Memory B cell (primary cell): ENCODE results near the gene MRPL39.
A peak's percentile ranks its signal among the peaks of the same experiment; 100 is the strongest.

Source experiments
- ATAC-seq: fragments of 150-1000 bp; cut with Tn5 transposase; 2 replicates; pipeline ENCODE4 v1.10.0; 2021; ENCODE audit warnings: low read depth, mild to moderate bottlenecking, moderate library complexity
- DNase-seq, 2 donors: peaks; one replicate each; pipeline ENCODE4 v3.0.0; 2022; ENCODE audit warnings: low spot score in 2 of 2
- H3K27ac Mint-ChIP-seq: one replicate; pipeline ENCODE4 v1.8.0; 2022; ENCODE audit warnings: mild to moderate bottlenecking, moderate library complexity, mixed read lengths
- H3K27me3 Mint-ChIP-seq: one replicate; pipeline ENCODE4 v1.8.0; 2022; ENCODE audit warnings: mixed read lengths
- H3K36me3 Mint-ChIP-seq: one replicate; pipeline ENCODE4 v1.8.0; 2022; ENCODE audit warnings: mild to moderate bottlenecking, mixed read lengths
- H3K4me1 Mint-ChIP-seq: one replicate; pipeline ENCODE4 v1.8.0; 2022; ENCODE audit warnings: mixed read lengths
- H3K4me3 Mint-ChIP-seq: one replicate; pipeline ENCODE4 v1.8.0; 2022; ENCODE audit warnings: mild to moderate bottlenecking, moderate library complexity, mixed read lengths
- H3K9me3 Mint-ChIP-seq: one replicate; pipeline ENCODE4 v1.8.0; 2022; ENCODE audit warnings: mixed read lengths

MRPL39 gene

DNA sequence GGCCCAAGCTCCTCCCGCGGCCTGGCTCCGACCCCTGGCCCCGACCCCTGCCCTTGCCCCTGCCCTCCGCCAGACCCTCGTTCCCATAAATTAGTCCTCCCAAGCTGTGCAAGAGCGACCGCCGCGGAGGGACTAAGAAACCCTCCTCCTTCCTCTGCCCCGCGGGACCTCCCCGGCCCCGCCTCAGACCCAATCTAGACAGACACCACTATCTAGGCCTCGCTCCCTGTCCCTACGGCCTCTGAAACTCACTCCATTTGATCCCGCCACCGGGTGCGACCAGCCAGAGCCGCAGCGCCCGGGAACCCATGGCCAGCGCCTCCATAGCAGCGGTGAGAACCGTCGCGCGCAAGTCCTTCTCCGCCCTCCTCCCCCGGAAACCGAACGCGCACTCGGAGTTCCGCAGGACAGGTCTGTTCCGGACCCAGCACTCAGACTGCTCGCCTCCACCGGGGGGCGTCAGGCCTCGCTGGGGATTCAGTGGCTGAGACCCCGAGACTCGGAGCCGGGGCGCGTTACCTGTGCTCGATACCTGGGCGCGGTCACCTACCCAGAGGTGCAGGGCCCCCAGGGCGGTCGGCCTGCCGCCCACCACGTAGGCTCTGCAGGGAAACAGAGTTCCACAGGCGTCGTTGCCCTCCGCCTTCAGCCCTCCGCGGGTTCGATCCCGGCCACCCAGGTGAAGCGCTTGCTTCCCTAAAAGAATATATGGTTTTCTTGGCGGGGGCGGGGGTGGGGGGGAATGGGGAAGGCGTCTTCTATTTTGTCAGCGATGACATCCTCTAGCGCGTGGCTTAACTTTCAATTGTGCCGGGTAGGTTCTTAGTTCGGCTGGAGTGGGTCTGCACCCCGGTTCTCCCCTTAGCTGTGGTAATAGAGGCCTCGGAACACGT, at the start of gene MRPL39:
Gene MRPL39 (minus strand): TSS at position 331 of the 893 bp plus-strand sequence. CDS start 6 bp downstream, at position 325.
- Mint-ChIP-seq H3K27ac (peak within 1 kb of the TSS; percentile 93), H3K9me3 (no peaks in the 10 kb centered on the region), H3K27me3 (no peaks in the 10 kb centered on the region), H3K36me3 (peaks cover 10% of the 10 kb centered on the region), H3K4me1 (peaks cover 17% of the 10 kb centered on the region), H3K4me3 (peak within 1 kb of the TSS; percentile 93)
- DNase-seq (peak; percentile 82 to 91), ATAC-seq (peak; percentile 85)

- H3K27ac Mint-ChIP-seq = no peak overlapping the region
- no peaks in the 10 kb centered on the region for H3K36me3 Mint-ChIP-seq
- no peak overlapping the region for H3K4me3 Mint-ChIP-seq
- no peak for ATAC-seq
- peaks cover 1% of the 10 kb centered on the region for H3K9me3 Mint-ChIP-seq
- H3K4me1 Mint-ChIP-seq = no peaks in the 10 kb centered on the region
- no peaks in the 10 kb centered on the region for H3K27me3 Mint-ChIP-seq
- no peak for DNase-seq
These were observed 49.1 kb upstream of the MRPL39 start for GRCh38 chr21:25656412-25656811.

DNA sequence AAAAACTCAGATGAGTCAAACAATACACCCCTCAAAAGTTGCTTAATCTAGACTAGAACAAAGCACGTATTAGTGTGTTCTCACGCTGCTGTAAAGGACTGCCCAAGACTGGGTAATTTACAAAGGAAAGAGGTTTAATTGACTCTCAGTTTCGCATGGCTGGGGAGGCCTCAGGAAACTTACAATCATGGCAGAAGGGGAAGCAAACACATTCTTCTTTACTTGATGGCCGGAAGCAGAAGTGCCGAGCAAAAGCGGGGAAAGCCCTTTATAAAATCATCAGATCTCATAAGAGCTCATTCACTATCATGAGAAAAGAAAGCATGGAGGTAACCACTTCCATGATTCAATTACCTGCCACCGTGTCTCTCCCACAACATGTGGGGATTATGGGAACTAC, 41.9 kb upstream of the MRPL39 start:
- no peak for DNase-seq
- H3K36me3 Mint-ChIP-seq = no peaks in the 10 kb centered on the region
- H3K9me3 Mint-ChIP-seq = no peaks in the 10 kb centered on the region
- no peak for ATAC-seq
- H3K4me1 Mint-ChIP-seq = peaks cover 10% of the 10 kb centered on the region
- no peak overlapping the region for H3K4me3 Mint-ChIP-seq
- H3K27me3 Mint-ChIP-seq = no peaks in the 10 kb centered on the region
- no peak overlapping the region for H3K27ac Mint-ChIP-seq

GRCh38 chr21:25647647-25648046, 40.4 kb upstream of the MRPL39 start:
- DNase-seq = no peak
- H3K27me3 Mint-ChIP-seq = no peaks in the 10 kb centered on the region
- H3K36me3 Mint-ChIP-seq = no peaks in the 10 kb centered on the region
- peak; percentile 44 for ATAC-seq
- no peaks in the 10 kb centered on the region for H3K9me3 Mint-ChIP-seq
- peaks cover 10% of the 10 kb centered on the region for H3K4me1 Mint-ChIP-seq
- H3K4me3 Mint-ChIP-seq = no peak overlapping the region
- no peak overlapping the region for H3K27ac Mint-ChIP-seq

- peaks cover 10% of the 10 kb centered on the region for H3K4me1 Mint-ChIP-seq
- ATAC-seq (no peak), DNase-seq (no peak)
- H3K27ac Mint-ChIP-seq = no peak overlapping the region
- no peak overlapping the region for H3K4me3 Mint-ChIP-seq
- no peaks in the 10 kb centered on the region for H3K36me3 Mint-ChIP-seq
- H3K27me3 Mint-ChIP-seq = no peaks in the 10 kb centered on the region
- no peaks in the 10 kb centered on the region for H3K9me3 Mint-ChIP-seq
These were observed 39.2 kb upstream of the MRPL39 start for GRCh38 chr21:25646474-25646873.

DNA sequence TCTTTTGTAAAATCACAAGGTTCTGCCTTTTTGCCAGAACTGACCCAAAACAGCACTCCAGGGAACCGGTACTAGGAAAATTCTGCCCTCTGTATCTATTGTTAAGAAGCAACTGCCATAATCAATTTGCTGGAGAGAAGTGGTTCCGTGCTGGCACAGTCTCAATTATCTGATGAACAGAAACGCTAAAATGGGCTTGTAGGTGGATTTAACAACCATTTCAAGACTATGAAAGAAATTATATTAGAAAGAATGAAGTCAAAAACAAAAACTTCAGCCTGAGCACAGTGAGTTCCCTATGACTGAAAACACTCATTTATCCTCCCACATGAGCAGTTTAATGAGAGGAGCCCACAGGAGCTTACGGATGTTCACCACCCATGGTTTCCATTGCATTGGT, 36.2 kb upstream of the MRPL39 start:
- no peaks in the 10 kb centered on the region for H3K36me3 Mint-ChIP-seq
- DNase-seq (no peak), ATAC-seq (no peak)
- no peaks in the 10 kb centered on the region for H3K27me3 Mint-ChIP-seq
- no peaks in the 10 kb centered on the region for H3K9me3 Mint-ChIP-seq
- H3K4me3 Mint-ChIP-seq = no peak overlapping the region
- no peak overlapping the region for H3K27ac Mint-ChIP-seq
- H3K4me1 Mint-ChIP-seq = peaks cover 19% of the 10 kb centered on the region

- peak overlapping the region; percentile 75 for H3K4me3 Mint-ChIP-seq
- peaks cover 6% of the 10 kb centered on the region for H3K27me3 Mint-ChIP-seq
- H3K27ac Mint-ChIP-seq = peak overlapping the region; percentile 4
- DNase-seq (no peak), ATAC-seq (no peak)
- H3K36me3 Mint-ChIP-seq = no peaks in the 10 kb centered on the region
- no peaks in the 10 kb centered on the region for H3K9me3 Mint-ChIP-seq
- H3K4me1 Mint-ChIP-seq = peaks cover 9% of the 10 kb centered on the region
These were observed 33.6 kb upstream of the MRPL39 start for GRCh38 chr21:25640943-25641292.

GRCh38 chr21:25640202-25640942, 33.1 kb upstream of the MRPL39 start:
- peak; percentile 11 to 14 for DNase-seq
- H3K9me3 Mint-ChIP-seq = no peaks in the 10 kb centered on the region
- peaks cover 6% of the 10 kb centered on the region for H3K27me3 Mint-ChIP-seq
- H3K36me3 Mint-ChIP-seq = no peaks in the 10 kb centered on the region
- H3K4me3 Mint-ChIP-seq = peak overlapping the region; percentile 75
- peaks cover 9% of the 10 kb centered on the region for H3K4me1 Mint-ChIP-seq
- peak; percentile 16 for ATAC-seq
- H3K27ac Mint-ChIP-seq = peak overlapping the region; percentile 4

DNA sequence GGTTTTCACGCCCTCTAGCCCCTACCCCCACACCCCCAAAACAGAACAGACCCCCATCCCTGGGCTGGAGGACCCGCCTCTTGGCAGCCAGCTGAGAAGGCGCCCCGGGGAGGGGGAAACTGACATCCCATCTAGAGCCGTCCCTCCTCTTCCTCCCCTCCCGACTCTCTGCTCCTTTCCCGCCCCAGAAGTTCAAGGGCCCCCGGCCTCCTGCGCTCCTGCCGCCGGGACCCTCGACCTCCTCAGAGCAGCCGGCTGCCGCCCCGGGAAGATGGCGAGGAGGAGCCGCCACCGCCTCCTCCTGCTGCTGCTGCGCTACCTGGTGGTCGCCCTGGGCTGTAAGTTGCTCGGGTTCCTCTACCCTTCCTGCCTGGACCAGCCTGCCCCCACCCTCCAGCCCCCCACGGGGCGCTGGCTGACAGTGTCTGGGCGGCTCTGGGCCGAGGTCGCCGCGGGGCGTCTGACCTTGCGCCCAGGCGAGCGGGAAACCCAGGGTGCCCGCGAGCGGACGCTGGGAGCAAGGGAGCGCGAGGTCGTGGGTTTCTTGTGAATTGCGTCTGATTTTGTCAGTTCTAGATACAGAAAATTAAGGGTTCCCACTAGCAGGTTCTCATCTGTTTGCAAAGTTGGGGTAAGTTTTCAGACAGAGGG, 32.4 kb upstream of the MRPL39 start:
- Mint-ChIP-seq H3K4me1 (peaks cover 9% of the 10 kb centered on the region), H3K36me3 (no peaks in the 10 kb centered on the region), H3K9me3 (no peaks in the 10 kb centered on the region), H3K27ac (peak overlapping the region; percentile 13), H3K4me3 (peak overlapping the region; percentile 75), H3K27me3 (peaks cover 6% of the 10 kb centered on the region)
- DNase-seq (peak; percentile 39 to 42), ATAC-seq (peak; percentile 86)

DNA sequence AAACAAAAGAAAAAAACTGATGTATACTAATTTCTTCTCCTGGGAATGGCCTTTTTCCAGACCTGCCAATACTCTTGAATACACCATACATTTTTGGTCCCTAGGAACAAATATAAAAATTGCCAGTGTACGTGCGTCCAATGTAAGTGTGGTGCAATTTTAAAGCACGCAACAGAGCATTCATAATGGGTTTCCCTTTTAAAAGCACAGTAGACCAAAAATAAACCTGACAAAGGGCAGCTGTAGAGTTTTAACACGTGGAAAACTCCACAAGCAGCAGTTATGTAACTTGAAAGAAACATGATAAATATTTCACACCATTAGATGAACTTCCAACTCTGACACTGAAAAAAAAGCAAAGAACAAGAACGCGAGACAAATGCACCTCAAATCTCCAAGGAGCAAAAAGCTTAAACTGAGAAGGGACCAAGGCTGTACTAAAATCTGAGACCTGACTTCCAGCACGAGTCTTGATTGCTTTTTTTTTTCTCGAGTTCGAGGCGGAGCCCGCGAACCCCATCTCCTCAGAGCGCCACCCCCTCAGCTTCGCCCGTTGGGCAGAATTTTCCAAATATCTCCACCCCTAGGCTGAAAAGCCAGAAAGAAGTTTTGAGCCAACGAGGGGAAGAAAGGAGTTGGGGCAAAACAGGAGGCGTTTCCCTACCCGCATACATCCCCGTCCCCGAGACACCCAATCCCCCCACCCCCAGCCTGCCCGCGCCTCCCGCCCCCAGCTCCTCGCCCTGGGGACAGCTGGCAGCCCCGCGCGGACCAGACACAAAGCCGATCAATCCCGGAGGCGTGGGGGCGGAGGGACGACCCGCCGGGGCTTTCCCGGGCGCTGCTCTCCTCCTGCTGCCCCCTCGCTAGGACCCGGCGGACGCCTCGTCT, 31.6 kb upstream of the MRPL39 start, which contains the start of gene JAM2:
Gene JAM2 (plus strand): TSS at position 599 of the 891 bp plus-strand sequence. CDS start 564 bp downstream, outside the sequence.
- DNase-seq = peak; percentile 9 to 27

GRCh38 chr21:25637851-25638659, 30.8 kb upstream of the MRPL39 start:
- Mint-ChIP-seq H3K9me3 (no peaks in the 10 kb centered on the region), H3K27ac (no peak overlapping the region), H3K27me3 (peaks cover 6% of the 10 kb centered on the region), H3K4me1 (peaks cover 9% of the 10 kb centered on the region), H3K36me3 (no peaks in the 10 kb centered on the region), H3K4me3 (peak overlapping the region; percentile 75)
- no peak for DNase-seq
- ATAC-seq = no peak

More for the DNA sequence above, 31.6 kb upstream of the MRPL39 start, which contains the start of gene JAM2:
- Mint-ChIP-seq H3K4me3 (peak within 1 kb of the TSS; percentile 75), H3K9me3 (no peaks in the 10 kb centered on the region), H3K36me3 (no peaks in the 10 kb centered on the region), H3K4me1 (peaks cover 9% of the 10 kb centered on the region), H3K27ac (peak within 1 kb of the TSS; percentile 13), H3K27me3 (peaks cover 6% of the 10 kb centered on the region)
- ATAC-seq = peak; percentile 57

DNA sequence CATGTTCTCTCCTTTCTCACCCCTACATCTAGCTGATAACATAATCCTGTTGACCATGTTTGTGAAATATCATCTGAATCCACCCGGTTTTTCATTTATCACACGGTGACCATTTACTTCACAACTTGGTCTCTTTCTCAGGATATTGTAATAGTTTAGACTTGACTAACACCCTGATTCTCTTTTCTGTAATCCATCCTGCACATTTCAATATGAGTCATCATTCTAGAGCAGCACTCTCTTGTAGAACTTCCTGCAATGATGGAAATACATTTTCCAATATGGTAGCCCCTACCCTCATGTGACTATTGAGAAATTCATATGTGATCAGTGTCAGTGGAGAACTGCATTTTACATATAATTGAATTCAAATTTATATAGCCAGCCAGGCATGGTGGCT, 29.4 kb upstream of the MRPL39 start:
- ATAC-seq (no peak), DNase-seq (no peak)
- Mint-ChIP-seq H3K9me3 (no peaks in the 10 kb centered on the region), H3K27ac (no peak overlapping the region), H3K4me1 (peaks cover 9% of the 10 kb centered on the region), H3K4me3 (no peak overlapping the region), H3K27me3 (peaks cover 6% of the 10 kb centered on the region), H3K36me3 (no peaks in the 10 kb centered on the region)
